NCI-H1105 (cell line): Measurements from ENCODE around the gene LHX8.
A peak's percentile ranks its signal among the peaks of the same experiment; 100 is the strongest.
"Not testable (repeated sequence)": the region's sequence is repeated elsewhere in the genome, so short reads cannot be mapped to it uniquely, and the experiment has no call there.

Experiments
- DNase-seq: peaks from one replicate; lab custom pipeline; 2025; lab: John Stamatoyannopoulos, UW

LHX8 gene

GRCh38 chr1:75132812-75133619 is 1.2 kb upstream of the LHX8 start:
- DNase-seq = no peak

- peak; percentile 27 for DNase-seq
Observed at GRCh38 chr1:75134647-75135572, 722 bp downstream of the LHX8 start.

GRCh38 chr1:75135573-75136194 is 1.5 kb downstream of the LHX8 start:
- peak; percentile 71 for DNase-seq

GRCh38 chr1:75136195-75136815 is 2.1 kb downstream of the LHX8 start:
- DNase-seq = peak; percentile 71

- DNase-seq = no peak
Observed at GRCh38 chr1:75136921-75137641, 2.9 kb downstream of the LHX8 start.

- DNase-seq = no peak
Observed at GRCh38 chr1:75152092-75152491, 17.9 kb downstream of the LHX8 start.

GRCh38 chr1:75159154-75159553 is 25.0 kb downstream of the LHX8 start:
- no peak for DNase-seq

- no peak for DNase-seq
Observed at GRCh38 chr1:75165264-75165663, 31.1 kb downstream of the LHX8 start.

- DNase-seq = no peak
Observed at GRCh38 chr1:75166821-75167220, 32.6 kb downstream of the LHX8 start.

GRCh38 chr1:75170011-75170410 is 35.8 kb downstream of the LHX8 start:
- no peak for DNase-seq

- no peak for DNase-seq
Observed at GRCh38 chr1:75170981-75171380, 36.8 kb downstream of the LHX8 start.

- no peak for DNase-seq
Observed at GRCh38 chr1:75171876-75172275, 37.7 kb downstream of the LHX8 start.

GRCh38 chr1:75172556-75172955 is 38.4 kb downstream of the LHX8 start:
- DNase-seq = no peak

GRCh38 chr1:75174031-75174760 is 40.0 kb downstream of the LHX8 start:
- no peak for DNase-seq

GRCh38 chr1:75181214-75181955 is 47.2 kb downstream of the LHX8 start:
- not testable (repeated sequence) for DNase-seq

- DNase-seq = no peak
Observed at GRCh38 chr1:75188892-75189291, 54.7 kb downstream of the LHX8 start.

- no peak for DNase-seq
Observed at GRCh38 chr1:75198163-75198562, 64.0 kb downstream of the LHX8 start.

GRCh38 chr1:75198761-75199160 is 64.6 kb downstream of the LHX8 start:
- peak; percentile 1 for DNase-seq

- DNase-seq = no peak
Observed at GRCh38 chr1:75202751-75203150, 68.6 kb downstream of the LHX8 start.
